ENCODE results near the gene ROR1.

The ROR1 gene

DNA sequence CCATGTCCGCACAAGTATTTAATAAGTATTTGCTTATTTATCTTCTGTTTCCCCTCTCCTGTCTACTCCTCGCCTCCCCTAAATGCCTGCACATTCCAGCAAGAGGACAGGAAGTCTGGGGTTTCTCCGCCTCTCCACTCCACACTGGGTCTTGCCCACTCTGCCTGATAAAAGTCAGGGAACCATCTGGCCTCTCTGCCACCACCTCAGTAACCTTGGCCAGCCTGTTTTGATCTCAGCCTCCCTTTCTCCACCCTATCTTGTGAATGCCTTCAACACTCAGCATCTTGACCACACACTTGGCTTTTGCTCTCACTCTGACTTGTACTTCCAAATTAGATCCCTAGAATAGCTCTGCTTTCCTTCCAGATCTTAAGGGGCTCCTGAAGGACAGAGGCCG, 264.3 kb downstream of the ROR1 start:
- no peak for DNase-seq

DNA sequence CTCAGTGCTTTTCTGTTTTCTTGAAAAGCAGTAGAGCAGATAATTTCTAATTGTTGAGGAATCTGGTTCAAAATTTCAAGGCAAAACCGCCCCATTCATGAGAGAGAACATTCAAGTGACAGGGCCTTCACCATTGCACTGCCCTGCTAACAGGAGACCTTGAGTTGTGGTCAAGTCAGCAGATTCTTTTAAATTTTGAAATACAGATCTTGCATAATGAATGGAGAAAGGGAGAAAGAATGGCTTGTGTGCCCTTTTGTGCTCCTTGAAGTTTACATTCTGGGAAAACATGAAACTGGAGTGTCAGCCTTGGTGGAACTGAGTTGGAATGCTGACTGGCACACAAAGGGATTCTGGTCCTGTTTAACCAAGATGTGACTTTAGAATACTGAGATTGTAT, 265.1 kb downstream of the ROR1 start:
- DNase-seq: no peak

DNA sequence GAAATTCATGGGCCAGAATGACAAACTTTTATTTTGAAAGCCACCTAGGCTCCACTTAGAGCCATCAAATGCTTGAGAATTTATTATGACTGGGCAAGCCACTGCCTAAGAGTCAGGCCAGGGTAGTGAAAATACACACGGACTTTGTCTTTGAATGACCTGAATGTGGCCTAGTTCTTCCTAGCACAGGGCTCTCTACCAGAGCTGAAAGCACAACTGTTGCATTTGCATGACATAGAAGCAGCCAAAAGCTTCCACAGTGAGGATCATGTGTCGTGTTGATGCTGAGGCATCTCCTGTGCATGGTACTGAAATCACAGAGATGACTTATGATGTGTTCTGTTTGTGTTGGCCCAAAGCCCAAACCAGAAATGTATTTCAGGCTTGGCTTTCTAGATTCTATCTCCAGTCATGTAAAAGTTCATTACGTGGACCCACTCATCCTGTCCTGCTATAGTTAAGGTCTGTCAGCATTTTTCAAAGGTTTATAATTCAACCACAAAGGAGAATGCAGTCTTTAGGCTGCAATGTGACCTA, 265.6 kb downstream of the ROR1 start:
- no peak for DNase-seq

DNA sequence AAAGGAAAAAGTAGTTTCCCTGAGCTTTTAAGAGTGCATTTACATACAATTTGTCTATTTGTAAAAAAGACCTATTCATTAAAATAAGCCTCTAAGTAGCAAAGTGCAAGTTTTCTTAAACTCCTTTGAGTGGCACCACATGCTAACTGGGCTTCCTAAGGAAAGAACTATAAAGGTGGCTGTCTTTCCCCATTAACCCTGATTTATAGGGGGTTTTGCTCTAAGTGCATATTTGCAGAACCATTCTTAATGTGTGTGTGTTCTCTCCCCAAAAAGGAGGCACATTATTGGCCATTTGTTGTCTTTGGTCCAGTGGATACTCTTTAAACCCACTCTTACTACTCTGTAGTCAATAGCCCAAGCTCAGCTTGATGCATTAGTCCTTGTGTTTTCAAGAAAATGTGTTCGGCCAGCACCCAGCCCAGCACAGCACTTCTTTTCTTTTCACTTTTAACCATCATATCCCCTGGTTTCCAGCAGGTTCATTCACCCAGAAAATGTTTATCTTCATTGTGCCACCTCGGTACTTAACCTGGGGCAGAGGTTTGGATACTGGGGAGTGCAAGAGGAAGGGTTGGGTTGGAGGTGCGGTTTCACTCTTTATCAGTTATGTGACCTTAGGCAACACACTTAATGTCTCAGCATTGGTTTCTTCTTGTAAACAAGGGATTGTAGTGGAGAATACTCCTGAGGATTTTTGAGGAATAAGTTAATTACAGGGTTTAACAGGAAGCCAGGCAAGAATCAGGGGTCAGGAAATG, 267.7 kb downstream of the ROR1 start:
- DNase-seq: no peak

DNA sequence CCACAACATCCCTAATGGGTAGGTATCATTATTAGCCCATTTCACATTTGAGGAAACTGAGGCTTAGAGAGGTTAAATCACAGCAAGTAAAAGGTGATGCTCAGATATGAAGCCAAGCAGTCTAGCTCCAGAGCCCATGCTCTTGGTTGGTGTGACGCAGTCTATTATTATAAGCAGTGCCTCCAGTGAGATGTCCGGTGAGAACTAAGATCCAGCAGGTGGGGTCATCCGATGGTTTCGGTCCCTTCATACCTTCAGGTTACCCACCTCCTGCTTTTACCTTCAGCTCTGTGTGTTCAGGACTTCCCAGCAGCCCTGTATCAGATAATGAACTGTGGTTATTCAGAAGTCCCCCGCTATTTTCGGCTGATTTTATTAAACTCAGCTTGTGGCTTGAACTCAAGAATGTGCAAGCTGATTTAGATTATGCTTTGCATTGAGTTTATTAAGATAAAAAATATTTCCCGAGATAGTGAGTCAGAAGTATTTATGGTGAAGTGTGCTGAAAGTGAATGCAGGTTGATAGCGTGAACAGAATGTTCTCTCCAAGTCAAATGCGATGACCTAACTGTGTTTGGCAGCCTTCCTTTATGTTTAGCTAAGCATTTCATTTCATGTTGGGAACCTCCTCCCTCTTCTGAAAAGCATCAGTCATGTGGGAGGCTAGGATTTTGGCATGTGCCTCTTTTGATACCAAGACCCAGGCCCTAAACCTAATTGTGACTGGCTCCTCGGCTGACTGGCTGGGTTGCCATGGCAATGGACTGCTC, 268.7 kb downstream of the ROR1 start:
- DNase-seq: no peak

DNA sequence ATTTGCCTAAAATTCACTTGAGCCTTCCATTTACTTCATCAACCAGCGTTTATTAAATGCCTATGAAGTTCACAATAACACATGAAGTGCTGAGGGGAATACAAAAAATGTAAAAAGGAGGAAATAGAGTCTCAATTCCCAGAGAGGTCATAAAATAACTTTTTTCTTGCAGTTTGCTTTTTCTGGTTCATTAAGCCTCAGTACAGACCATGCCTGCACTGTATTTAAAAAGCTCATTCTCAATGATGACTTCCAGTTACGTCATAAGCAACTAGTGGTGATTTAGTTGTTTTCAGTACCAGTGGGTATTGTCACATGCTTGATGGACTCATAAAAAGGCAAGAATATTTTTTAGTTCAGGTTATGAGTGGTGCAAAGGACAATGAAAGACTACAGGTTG, 269.5 kb downstream of the ROR1 start:
- no peak for DNase-seq

DNA sequence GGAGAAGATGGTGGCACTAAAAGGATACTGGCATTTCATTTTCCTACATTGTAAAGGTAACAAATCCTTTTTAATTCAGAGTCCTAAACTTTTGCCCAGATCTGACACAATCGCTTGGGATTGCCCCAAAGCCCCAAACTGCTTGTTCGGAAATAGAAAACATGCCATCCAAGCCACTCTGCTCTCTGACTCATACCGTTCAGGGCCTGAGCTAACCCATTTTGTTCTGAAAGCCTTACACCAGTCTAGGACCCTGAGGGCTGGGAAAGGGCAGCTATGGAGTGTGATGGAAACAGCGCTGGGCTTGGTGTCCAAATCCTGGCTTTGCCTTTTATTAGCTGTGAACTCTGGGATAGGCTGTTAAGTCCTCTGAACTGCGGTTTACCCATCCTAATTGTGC, 270.2 kb downstream of the ROR1 start:
- no peak for DNase-seq

DNA sequence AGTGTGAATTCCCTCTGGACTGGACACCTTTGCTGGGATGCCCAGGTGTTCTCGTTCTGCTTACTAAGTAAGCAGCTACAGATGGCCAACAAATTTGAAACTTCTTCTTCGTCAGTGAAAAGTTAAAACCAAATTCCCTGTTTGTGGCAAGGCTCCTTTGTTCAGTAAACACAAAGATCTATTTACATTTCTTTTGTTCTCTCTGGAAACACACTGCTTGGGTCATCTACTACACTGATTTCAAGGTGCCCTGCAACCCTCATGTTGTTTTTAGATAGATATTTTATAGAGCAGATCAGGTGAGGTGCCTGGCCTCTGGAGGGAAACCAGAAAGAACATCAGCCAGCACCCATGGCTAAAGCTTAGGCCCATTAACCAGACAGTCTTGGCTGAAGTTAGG, 272.4 kb downstream of the ROR1 start:
- no peak for DNase-seq

DNA sequence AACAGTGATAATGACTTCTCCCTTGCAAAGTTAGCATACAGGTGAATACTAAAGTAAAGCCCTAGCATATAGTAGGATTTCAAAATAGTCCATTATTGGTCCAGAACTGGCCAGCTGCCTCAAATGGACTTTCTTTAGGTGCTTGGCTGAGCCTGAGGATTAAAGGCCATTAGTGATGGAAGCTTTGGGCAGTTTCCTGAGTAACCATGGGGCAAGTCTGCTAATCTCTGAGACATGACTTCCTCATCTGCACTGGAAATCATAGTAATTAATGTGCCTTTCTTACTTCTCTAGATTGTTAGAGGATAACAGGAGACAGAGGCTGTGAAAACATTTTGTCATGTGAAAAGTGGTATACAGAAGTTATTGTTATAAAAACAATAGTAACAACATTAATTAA, 273.1 kb downstream of the ROR1 start:
- DNase-seq: no peak

DNA sequence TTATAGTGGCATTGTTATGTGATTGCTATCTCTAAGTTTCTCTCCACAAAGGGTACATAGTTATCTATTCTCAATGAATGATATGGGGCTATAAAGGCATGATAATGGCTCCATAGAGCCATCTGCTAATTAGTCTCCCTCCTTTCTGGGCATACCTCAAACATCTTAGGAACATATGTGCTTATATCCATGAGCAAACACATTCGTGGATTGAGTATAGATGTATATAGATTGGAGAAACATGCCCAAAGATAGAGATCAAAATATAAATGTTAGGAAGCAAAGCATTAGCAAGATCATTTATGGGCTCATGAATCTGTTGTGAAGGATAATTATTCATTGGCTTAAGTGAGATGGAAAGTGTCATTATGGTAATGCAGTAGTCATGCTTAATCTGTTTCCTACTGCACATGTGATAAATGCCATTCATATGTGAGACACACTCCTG, 273.8 kb downstream of the ROR1 start:
- no peak for DNase-seq

DNA sequence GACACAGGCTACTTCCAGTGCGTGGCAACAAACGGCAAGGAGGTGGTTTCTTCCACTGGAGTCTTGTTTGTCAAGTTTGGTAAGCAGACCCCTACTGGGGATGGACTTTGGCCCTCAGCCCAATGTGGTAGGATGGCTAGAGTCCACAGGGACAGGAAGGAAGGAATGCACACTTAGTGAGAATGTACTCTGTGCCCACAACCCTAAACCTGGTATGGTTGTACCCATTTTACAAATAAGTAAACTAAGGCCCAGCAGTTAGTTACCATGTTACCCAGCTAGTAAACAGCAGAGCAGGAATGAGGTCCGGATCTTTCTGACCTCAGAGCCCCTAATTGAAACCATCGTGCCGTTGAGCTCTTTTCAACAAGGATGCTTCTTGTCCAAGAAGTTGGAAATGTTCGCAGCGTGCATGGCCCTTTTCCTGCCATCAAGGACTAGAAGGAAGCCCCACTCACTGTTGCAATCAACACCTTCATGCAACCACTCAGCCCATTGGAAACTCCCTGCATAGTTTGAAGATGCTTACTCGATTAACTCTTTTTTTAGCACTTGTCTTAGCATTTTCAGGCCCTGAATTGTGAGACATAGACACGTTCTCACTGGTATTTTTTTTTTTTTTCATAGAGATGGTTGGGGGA, 276.2 kb downstream of the ROR1 start:
- no peak for DNase-seq

DNA sequence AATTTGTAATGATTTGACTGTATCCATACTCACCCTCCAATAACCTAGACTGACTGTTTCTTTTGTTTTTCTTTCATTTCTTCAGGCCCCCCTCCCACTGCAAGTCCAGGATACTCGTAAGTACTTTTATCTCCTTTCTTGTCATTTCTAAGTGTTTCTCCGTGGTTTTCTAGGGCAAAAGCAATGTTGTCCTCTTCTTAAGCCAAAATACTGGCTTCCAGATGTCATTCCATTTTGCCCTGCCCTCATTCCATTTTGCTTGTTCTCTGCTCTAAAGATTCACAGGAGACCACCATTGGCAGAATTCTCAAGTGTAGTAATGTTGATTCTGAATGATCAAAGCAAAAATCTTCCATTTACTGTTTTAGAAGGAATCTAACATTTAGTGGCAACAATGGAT, 276.8 kb downstream of the ROR1 start:
- DNase-seq: no peak

DNA sequence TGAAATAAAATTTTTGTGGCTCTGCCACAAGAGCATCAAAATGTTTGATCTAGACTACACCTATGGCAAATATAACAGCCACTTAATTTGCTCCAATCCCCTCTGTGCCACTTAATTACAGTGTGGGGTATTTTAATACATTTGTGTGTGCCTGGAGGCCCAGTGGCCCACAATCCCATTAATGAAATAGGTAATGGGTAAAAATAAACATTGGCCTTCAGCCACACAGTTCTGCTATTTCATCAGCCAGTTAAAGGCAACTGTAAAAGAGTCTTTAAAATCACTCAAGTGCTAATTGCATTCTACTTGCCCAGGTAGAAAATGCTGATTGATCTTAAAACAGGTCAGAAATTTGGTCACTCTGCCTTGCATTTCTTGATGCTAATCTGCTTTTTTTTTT, 278.0 kb downstream of the ROR1 start:
- DNase-seq: no peak

DNA sequence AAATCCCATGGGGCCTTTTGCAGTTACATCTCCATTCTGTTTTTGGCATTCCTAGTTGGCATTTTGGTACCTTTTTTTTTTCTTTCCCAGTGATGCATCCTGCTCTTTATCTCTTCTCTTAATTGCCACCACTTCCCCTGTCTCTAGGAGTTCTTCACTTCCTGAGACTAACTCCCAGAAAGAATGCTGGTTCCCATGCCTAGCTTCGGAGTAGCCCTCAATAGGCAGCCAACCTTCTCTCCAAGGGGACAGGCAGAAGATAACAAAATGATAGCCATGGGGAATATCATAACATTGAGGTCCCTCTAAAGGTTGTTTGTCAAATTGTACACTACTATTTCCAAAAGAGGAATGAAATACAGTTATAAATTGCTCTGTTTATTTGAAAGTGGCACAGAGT, 279.0 kb downstream of the ROR1 start:
- no peak for DNase-seq

DNA sequence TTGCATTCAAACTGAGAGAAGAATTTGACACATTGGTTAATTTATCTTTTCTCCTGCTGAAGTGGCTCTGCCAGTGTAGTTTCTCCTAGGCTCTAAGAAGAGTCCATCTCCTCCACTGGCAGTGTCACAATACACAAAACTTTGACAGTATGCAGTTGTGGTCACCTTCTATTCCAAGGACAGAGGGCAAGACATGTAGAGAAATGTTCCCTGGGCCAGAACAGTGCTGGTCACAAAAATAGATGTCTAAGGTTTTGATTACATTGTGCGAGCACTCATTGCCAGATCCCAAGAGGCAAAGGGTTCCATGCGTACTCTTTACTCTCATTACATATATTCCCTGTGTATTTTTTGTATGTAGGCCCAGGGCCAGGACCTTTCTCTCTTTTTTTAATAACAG, 281.5 kb downstream of the ROR1 start:
- no peak for DNase-seq

DNA sequence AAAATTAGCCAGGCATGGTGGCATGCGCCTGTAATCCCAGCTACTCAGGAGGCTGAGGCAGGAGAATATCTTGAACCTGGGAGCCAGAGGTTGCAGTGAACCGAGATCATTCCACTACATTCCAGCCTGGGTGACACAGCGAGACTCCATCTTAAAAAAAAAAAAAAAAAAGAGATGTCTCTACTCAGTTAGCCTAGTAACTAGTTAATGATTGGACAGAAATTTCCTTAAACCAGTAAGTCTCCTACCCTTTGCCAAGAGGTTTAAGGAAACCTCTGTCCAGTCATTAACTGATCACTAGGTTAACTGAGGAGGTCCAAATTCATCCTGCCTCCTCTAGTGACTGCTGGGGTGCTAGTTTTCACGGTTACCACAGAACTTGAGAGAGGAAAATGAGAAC, 285.7 kb downstream of the ROR1 start:
- DNase-seq: no peak

DNA sequence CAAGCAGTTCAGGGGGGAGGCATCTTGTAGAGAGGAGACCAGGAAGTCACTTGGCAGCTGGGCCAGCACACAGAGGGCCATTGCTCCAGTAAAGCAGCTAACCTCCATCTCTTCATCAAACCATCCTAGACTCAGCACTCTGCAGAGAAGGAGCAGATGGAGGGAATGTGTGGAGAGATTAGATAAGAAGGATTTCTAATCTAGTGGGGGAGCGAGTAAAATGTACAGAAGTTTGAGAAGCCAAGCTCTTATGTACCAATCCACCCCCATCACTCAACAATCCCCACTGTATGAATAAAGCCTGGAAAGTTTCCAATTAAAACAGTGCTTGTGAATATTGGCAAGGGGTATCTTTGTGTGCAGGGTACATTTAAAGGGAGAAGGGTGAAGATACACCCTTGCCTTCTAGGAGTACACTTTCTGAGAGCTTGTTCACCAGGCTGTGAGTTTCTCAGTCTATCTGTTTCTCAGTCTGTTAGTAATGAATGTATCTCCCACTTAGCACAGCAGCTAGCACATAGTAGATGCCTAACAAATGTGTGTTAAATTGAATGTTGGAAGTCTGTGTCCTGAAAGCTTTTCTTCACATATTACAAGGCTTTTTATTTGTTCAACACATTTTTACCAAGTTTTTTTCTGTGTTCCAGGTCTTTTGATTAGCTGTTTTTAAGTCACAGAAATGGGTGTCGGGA, 286.9 kb downstream of the ROR1 start:
- no peak for DNase-seq

DNA sequence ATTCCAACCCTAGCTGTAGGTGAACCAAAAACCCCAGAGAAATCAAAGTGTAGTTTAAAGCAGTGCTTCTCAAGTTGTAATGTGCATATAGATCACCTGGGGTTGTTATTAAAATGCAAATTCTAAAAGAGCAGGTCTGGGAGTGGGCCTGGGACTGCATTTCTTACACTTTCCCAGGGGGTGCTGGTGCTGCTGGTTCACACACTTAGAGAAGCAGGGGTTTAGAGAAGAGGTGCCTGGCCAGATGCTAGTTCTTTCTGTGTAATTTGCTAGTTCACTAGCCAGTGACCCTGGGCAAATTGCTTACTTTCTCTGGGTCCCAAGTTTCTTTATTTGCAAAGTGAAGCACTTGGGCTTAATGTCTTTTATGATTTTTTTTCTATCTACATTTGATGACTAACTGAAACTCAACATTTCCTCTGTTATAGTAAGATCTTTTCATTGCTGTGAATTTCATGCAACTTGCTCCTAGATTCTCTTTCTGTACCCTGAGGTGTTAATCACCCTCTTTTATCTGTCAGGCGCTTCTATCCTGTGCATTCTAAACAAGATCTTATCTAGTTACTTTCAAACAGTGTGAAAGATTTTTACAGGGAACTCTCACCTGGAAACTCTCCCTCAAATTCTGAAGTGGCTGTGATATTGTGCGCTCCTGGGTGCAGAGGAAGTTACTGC, 287.8 kb downstream of the ROR1 start:
- no peak for DNase-seq

DNA sequence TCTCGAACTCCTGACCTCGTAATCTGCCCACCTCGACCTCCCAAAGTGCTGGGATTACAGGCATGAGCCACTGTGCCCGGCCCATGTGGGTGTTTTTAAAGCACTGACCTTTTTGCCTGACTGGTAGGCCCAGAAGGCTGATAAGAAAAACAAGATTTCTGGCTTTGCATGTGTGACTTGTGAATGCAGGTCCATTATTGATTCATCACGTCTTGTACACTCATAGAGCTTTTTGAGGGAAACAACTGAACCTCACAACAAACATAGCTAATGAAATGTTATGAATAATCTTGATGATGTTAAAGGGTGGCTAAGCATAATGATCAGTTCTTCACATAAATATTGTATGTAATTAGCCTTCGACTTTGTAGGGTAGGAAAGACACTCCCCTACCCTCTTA, 288.7 kb downstream of the ROR1 start:
- DNase-seq: no peak

DNA sequence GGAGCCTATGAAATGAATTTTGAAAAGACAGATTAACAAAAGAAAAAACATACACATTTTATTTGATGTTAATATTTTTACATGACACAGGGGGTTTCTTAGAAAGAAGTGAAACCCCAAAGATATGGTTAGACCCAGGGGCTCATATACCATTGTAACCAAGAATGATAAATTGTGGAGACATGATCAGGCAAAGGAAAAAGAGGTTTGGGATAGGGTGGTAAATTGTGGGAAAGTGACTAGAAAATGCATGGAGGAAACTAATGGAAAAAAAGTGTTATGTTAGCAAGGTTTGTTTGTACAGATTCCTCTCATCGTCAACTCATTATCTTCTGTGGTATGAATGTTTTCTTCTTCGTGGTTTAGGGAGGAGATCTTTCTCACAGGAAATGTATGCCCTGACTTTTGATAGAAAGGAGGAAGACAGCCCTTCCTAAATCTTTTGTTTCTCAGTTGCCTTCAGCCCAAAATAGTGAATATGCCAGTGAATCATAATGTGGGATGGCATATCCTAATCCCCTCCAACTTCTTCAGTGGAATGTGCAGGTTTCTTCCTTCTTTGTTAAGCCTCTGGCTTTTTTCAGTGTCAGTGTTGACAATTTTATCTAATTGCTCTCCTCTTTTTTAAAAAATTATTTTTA, 289.2 kb downstream of the ROR1 start:
- no peak for DNase-seq

DNA sequence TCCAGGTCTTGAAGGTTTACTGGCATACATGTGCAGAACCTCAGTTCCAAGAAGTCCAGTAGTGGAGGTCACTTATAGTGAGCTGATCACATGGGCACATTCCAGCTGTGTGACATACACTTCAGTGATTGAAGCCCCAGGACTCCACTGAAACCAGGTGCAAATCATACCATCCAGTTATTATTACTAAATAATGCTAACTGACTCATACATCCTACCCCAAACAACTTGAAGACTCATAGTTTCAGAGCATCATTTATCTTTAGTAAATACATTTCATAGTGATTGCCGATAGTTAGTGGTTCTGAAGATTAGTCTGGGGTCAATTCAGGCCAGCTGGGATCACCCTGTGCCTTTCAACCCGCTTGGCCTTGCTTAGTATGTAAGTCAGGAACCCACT, 291.8 kb downstream of the ROR1 start:
- no peak for DNase-seq

Measured in suppressor macrophage treated with lipopolysaccharide for 4 hours (primary cell).